IPS-20b (cell line): ENCODE data around the gene ALK.

Experiments used
- H3K27ac ChIP-seq: one replicate; pipeline ENCODE4 v1.5.1; 2013; ENCODE audit warnings: low read length
- H3K27me3 ChIP-seq: 2 replicates; pipeline ENCODE4 v1.6.1; 2013; ENCODE audit warnings: mild to moderate bottlenecking, low read length, inconsistent platforms; ENCODE audit not compliant: insufficient read depth
- H3K36me3 ChIP-seq: 2 replicates; pipeline ENCODE4 v1.6.1; 2013; ENCODE audit warnings: low read depth, mild to moderate bottlenecking, inconsistent platforms, low read length, moderate library complexity; ENCODE audit not compliant: insufficient read depth
- H3K4me1 ChIP-seq: 2 replicates; pipeline ENCODE4 v1.6.1; 2013; ENCODE audit warnings: mild to moderate bottlenecking, control low read depth, inconsistent platforms, low read length, moderate library complexity; ENCODE audit not compliant: insufficient read depth
- H3K4me3 ChIP-seq: 2 replicates; pipeline ENCODE4 v1.5.1; 2013; ENCODE audit warnings: mild to moderate bottlenecking, low read length, inconsistent platforms
- H3K9ac ChIP-seq: 2 replicates; pipeline ENCODE4 v1.6.1; 2013; ENCODE audit warnings: low read depth, mild to moderate bottlenecking, inconsistent platforms, low read length, moderate library complexity
- H3K9me3 ChIP-seq: 2 replicates; pipeline ENCODE4 v1.6.1; 2013; ENCODE audit warnings: mild to moderate bottlenecking, low read depth, low read length, inconsistent platforms; ENCODE audit not compliant: insufficient read depth

Gene ALK

DNA sequence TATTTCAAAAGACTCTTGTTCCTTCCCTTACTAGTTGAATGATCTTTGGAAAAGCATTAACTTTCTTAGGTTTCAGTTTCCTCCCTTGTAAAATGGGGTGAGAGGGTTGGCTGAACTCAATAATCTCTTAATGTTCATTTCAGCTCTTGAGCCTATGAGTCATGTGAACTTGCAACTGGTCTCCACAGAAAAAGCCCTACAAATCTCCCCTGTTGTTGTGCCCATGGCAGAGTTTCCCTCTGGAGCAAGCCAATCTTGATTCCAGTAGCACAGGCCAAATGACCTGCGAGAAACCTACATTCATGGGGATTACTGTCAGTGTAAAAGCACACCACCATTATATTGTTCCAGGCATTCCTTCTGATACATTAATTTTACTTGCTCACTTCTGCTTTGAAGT is 388.9 kb downstream of the ALK start:
- no peak overlapping the region for H3K9ac ChIP-seq
- no peaks in the 10 kb centered on the region for H3K27me3 ChIP-seq
- H3K27ac ChIP-seq, result no peak overlapping the region
- no peaks in the 10 kb centered on the region for H3K4me1 ChIP-seq
- H3K4me3 ChIP-seq, result no peak overlapping the region
- no peaks in the 10 kb centered on the region for H3K9me3 ChIP-seq
- no peaks in the 10 kb centered on the region for H3K36me3 ChIP-seq

DNA sequence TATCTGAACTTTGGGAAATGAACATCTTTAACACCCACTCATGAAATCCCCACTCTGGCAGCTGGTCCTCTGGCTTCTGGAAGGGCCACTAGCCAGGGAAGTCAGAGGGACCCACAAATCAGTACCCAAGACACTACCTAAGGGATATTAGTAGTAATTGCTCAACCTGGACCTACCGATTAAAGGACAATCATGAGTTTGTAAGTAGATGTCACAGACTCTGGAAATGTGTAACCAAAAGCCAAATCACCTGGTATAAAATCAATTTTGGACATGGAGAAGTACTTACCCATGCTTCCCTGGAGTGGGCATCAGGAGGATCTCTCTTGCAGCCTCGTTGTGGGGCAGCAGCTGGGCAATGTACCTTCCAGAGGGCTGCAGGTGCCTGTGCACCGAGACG is 389.8 kb downstream of the ALK start:
- Histone ChIP-seq H3K4me3 (no peak overlapping the region), H3K9me3 (no peaks in the 10 kb centered on the region), H3K36me3 (no peaks in the 10 kb centered on the region), H3K27ac (no peak overlapping the region), H3K27me3 (no peaks in the 10 kb centered on the region), H3K4me1 (no peaks in the 10 kb centered on the region), H3K9ac (no peak overlapping the region)

DNA sequence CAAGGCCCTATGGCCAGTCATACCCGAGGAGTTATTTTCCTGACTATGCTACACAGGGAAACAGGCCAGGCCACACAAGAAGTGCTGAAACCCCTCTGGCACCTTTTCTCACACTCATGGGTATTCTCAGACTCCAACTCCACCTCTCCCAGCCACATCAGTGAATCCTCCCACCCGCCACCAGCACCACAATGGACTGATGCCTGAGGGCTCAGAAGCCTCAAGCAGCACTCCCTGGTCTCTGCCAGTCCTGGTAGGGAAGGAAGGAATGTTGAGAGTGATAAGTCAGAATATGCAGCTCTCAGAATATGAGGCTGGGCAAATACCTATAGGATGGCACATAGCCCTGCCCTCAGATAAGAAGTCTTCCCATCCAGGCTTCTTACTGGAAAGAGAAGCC is 391.1 kb downstream of the ALK start:
- H3K4me1 ChIP-seq, result no peaks in the 10 kb centered on the region
- H3K9me3 ChIP-seq, result no peaks in the 10 kb centered on the region
- H3K4me3 ChIP-seq, result no peak overlapping the region
- H3K27me3 ChIP-seq, result no peaks in the 10 kb centered on the region
- no peaks in the 10 kb centered on the region for H3K36me3 ChIP-seq
- no peak overlapping the region for H3K27ac ChIP-seq
- H3K9ac ChIP-seq, result no peak overlapping the region

DNA sequence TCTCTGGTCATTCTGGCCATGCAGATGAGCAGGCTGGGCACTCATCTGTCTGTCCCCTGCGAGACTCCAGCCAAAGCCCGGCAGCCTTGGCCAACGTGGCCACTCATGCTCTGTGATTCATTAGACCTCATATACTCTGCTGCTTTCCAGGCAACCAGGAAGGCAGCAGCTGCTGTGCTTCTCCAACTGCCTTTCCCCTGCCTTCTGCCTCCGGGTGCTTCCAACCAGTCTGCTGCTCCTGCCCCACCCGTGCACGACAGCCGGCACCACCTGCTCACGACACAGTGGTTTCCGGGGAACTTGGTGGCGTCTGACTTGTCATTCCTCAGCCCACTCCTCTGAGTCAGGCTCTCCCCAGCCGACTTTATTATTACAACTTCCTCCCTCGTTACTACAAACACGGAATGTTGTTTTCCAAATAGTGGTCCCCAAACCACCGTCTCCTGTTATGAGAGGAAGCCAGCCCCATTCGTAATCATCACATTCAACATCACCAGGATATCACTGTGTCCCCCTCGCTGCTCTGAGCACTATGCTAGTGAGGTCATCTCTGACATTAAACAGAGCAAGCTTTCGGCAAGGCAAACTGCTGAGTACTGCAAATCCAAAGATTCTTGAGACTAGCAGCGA is 392.4 kb downstream of the ALK start:
- Histone ChIP-seq H3K4me3 (no peak overlapping the region), H3K36me3 (no peaks in the 10 kb centered on the region), H3K9ac (no peak overlapping the region), H3K27ac (no peak overlapping the region), H3K4me1 (no peaks in the 10 kb centered on the region), H3K27me3 (no peaks in the 10 kb centered on the region), H3K9me3 (no peaks in the 10 kb centered on the region)

DNA sequence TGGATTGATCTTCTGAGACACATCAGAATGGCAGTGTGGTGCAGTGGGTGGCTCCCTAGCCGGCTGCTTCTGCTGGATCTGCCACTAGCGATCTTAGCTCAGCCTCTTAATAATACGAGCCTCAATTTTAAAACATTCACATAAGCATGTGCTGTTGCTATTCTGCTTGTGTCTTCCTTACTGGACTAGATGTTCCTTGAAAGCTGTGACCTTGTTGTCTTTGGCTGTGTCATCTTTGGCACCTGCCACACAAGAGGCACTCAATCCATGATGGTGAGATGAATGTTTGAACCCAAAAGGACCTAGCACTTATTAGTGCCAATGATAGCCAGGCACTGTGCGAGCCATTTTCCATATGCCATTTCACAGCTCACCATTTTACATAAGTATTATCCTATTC is 393.0 kb downstream of the ALK start:
- no peaks in the 10 kb centered on the region for H3K36me3 ChIP-seq
- H3K9me3 ChIP-seq, result no peaks in the 10 kb centered on the region
- H3K27me3 ChIP-seq, result no peaks in the 10 kb centered on the region
- H3K4me3 ChIP-seq, result no peak overlapping the region
- H3K27ac ChIP-seq, result no peak overlapping the region
- H3K4me1 ChIP-seq, result no peaks in the 10 kb centered on the region
- no peak overlapping the region for H3K9ac ChIP-seq

- H3K4me3 ChIP-seq, result no peak overlapping the region
- H3K9ac ChIP-seq, result no peak overlapping the region
- H3K36me3 ChIP-seq, result no peaks in the 10 kb centered on the region
- H3K4me1 ChIP-seq, result no peaks in the 10 kb centered on the region
- H3K27ac ChIP-seq, result no peak overlapping the region
- no peaks in the 10 kb centered on the region for H3K9me3 ChIP-seq
- no peaks in the 10 kb centered on the region for H3K27me3 ChIP-seq
These were observed 393.4 kb downstream of the ALK start for GRCh38 chr2:29527947-29528346.

DNA sequence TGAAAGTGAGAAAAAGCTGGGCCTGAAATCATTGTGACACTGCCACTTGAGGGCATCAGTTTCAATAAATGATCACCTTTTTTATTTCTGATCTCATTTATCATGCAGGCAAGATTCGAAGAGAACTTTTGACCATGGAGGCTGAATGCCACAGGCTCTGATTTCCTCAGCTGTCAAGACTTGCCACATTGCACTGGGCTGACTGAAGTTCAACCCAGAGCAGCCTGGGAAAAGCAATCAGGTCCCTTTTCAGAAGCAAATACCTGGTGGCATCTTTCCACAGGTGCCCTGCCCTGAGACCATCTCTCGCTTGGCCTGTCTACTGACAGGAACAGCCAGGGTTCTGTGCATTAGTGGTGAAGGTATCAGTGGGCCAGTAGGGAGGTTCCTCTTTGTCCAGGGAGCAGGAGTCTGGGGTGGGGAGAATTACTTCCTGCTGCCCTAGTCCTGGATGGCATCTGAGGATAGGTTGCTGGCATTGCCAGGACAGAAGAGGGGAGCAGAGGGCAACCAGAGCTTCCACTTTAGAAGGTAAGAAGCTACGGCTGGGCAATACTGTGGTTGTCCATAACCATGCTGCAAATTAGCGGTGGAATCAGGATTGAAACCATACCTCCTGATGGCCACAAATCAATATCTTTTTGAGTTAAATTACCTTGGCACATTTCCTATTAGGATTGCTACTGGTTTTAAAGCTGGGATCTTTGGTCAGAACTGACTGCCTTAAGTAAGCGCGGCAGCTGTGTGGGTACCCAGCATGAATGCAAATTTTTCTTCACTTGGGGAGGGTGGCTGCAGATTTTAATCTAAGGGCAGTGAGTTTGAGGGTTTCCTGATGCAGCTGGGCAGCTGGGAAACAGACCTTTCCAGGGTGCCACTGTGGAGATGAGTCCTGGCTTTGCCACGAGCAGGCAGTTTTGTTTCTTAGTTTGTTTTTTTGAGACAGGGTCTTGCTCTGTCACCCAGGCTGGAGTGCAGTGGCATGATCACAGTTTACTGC is 394.5 kb downstream of the ALK start:
- no peak overlapping the region for H3K9ac ChIP-seq
- 0 out of 2 replicates have a peak, but pooled peaks cover 3% of the 10 kb centered on the region for H3K4me1 ChIP-seq
- H3K27me3 ChIP-seq, result no peaks in the 10 kb centered on the region
- no peaks in the 10 kb centered on the region for H3K36me3 ChIP-seq
- H3K27ac ChIP-seq, result no peak overlapping the region
- H3K9me3 ChIP-seq, result no peaks in the 10 kb centered on the region
- no peak overlapping the region for H3K4me3 ChIP-seq

- H3K4me3 ChIP-seq, result no peak overlapping the region
- H3K27me3 ChIP-seq, result no peaks in the 10 kb centered on the region
- H3K27ac ChIP-seq, result no peak overlapping the region
- H3K9ac ChIP-seq, result no peak overlapping the region
- H3K36me3 ChIP-seq, result no peaks in the 10 kb centered on the region
- H3K4me1 ChIP-seq, result 0 out of 2 replicates have a peak, but pooled peaks cover 3% of the 10 kb centered on the region
- no peaks in the 10 kb centered on the region for H3K9me3 ChIP-seq
These were observed 395.5 kb downstream of the ALK start for GRCh38 chr2:29525921-29526320.

DNA sequence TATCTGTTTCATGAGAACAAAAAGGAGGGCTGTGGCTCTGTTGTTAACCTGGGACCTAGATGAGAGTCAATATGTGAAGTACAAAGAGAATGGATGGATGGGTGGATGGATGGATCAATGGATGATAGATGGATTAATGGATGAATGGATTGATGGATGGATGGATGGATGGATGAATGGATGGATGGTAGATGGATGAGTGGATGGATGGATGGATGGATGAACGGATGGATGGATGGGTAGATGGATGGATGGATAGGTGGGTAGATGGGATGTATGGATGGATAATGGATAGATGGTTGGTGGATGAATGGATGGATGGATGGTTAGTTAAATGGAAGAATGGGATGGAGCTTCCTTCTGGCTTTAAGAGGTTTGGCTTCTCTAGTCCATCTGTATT is 396.7 kb downstream of the ALK start:
- H3K9ac ChIP-seq, result no peak overlapping the region
- H3K4me3 ChIP-seq, result no peak overlapping the region
- no peaks in the 10 kb centered on the region for H3K36me3 ChIP-seq
- H3K27ac ChIP-seq, result no peak overlapping the region
- H3K9me3 ChIP-seq, result no peaks in the 10 kb centered on the region
- H3K27me3 ChIP-seq, result no peaks in the 10 kb centered on the region
- 0 out of 2 replicates have a peak, but pooled peaks cover 3% of the 10 kb centered on the region for H3K4me1 ChIP-seq

GRCh38 chr2:29522951-29523669 is 398.3 kb downstream of the ALK start:
- Histone ChIP-seq H3K9ac (no peak overlapping the region), H3K36me3 (no peaks in the 10 kb centered on the region), H3K4me3 (no peak overlapping the region), H3K9me3 (no peaks in the 10 kb centered on the region), H3K4me1 (0 out of 2 replicates have a peak, but pooled peaks cover 3% of the 10 kb centered on the region), H3K27ac (no peak overlapping the region), H3K27me3 (no peaks in the 10 kb centered on the region)

GRCh38 chr2:29520001-29520400 is 401.4 kb downstream of the ALK start:
- Histone ChIP-seq H3K4me1 (0 out of 2 replicates have a peak, but pooled peaks cover 3% of the 10 kb centered on the region), H3K36me3 (no peaks in the 10 kb centered on the region), H3K27me3 (no peaks in the 10 kb centered on the region), H3K9me3 (no peaks in the 10 kb centered on the region), H3K9ac (no peak overlapping the region), H3K27ac (no peak overlapping the region), H3K4me3 (no peak overlapping the region)
